ENCODE results near the gene MOSPD3.

DNA sequence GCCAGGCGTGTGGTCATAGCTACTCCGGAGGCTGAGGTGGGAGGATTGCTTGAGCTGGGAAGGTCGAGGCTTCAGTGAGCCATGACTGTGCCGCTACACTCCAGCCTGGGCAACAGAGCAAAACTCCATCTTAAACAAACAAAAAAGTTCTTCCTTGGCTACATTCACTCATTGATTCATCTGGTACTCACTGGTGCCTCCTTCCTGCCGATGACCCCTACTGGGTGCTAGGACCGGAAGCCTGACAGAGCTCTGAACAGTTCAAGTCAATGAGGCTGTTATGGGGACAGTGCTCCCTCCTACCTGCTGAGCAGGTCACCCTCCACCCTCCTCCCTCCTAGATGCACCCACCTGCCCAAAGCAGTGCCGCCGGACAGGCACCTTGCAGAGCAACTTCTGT lies 5.2 kb upstream of the MOSPD3 start:
- no peak for TF ChIP-seq POLR2AphosphoS5 (IDR thresholded peaks at IDR 0.05; ENCODE audit: low read depth, low read length)
- no peak for TF ChIP-seq TAF1 (IDR thresholded peaks at IDR 0.05; ENCODE audit: borderline replicate concordance, insufficient read depth, low read length)
- TF ChIP-seq, protein P1, sequence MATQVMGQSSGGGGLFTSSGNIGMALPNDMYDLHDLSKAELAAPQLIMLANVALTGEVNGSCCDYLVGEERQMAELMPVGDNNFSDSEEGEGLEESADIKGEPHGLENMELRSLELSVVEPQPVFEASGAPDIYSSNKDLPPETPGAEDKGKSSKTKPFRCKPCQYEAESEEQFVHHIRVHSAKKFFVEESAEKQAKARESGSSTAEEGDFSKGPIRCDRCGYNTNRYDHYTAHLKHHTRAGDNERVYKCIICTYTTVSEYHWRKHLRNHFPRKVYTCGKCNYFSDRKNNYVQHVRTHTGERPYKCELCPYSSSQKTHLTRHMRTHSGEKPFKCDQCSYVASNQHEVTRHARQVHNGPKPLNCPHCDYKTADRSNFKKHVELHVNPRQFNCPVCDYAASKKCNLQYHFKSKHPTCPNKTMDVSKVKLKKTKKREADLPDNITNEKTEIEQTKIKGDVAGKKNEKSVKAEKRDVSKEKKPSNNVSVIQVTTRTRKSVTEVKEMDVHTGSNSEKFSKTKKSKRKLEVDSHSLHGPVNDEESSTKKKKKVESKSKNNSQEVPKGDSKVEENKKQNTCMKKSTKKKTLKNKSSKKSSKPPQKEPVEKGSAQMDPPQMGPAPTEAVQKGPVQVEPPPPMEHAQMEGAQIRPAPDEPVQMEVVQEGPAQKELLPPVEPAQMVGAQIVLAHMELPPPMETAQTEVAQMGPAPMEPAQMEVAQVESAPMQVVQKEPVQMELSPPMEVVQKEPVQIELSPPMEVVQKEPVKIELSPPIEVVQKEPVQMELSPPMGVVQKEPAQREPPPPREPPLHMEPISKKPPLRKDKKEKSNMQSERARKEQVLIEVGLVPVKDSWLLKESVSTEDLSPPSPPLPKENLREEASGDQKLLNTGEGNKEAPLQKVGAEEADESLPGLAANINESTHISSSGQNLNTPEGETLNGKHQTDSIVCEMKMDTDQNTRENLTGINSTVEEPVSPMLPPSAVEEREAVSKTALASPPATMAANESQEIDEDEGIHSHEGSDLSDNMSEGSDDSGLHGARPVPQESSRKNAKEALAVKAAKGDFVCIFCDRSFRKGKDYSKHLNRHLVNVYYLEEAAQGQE (IDR thresholded peaks at IDR 0.05; ENCODE audit: insufficient read depth in 1 of 2, low read depth in 2 of 2, low read length in 2 of 2): no peak
- TF ChIP-seq SIN3A (IDR thresholded peaks at IDR 0.05; ENCODE audit: borderline replicate concordance, insufficient read depth, low read length): no peak

All from PFSK-1 (cell line).